SK-N-MC (cell line): ENCODE measurements around the gene AHRR.

Experiments
- DNase-seq: peaks from one replicate; pipeline ENCODE4 v3.0.0-alpha.2; 2011; ENCODE audit warnings: low read depth, low spot score
- H3K27ac ChIP-seq: fragments of 200-600 bp; sonication (generic); 2 replicates; pipeline ENCODE4 v1.5.1; 2016; ENCODE audit warnings: mixed run types
- H3K36me3 ChIP-seq: fragments of 200-600 bp; sonication (generic); 2 replicates; pipeline ENCODE4 v1.6.1; 2017; ENCODE audit warnings: antibody characterized with exemption, low read length, mixed read lengths; ENCODE audit not compliant: insufficient read depth
- H3K4me3 ChIP-seq: fragments of 200-600 bp; sonication (generic); 2 replicates; pipeline ENCODE4 v1.5.1; 2016
- H3K9ac ChIP-seq: fragments of 200-600 bp; sonication (generic); 2 replicates; pipeline ENCODE4 v1.8.0; 2017; ENCODE audit warnings: mixed run types, mixed read lengths; ENCODE audit not compliant: insufficient read length
- H3K9me3 ChIP-seq: fragments of 200-600 bp; sonication (generic); 2 replicates; pipeline ENCODE4 v1.6.1; 2017; ENCODE audit warnings: low read depth, mild to moderate bottlenecking, antibody characterized with exemption, low read length, moderate library complexity, mixed read lengths
- EZH2 ChIP-seq: fragments of 200-600 bp; sonication (generic); IDR thresholded peaks from one replicate; pipeline ENCODE4 v1.6.1; 2017; ENCODE audit warnings: antibody characterized with exemption
- FOXP2 ChIP-seq: optimal IDR thresholded peaks from 2 replicates; pipeline ENCODE3; 2011; ENCODE audit warnings: mild to moderate bottlenecking, moderate library complexity; ENCODE audit not compliant: insufficient read depth; ENCODE audit errors: extremely low read length, control extremely low read depth
- POLR2AphosphoS5 ChIP-seq: IDR thresholded peaks from 2 replicates; pipeline ENCODE4 v1.6.1; 2012; ENCODE audit warnings: mild to moderate bottlenecking, low read depth, low read length, borderline replicate concordance

The AHRR gene

GRCh38 chr5:355958-356357, 34.4 kb downstream of the AHRR start:
- Histone ChIP-seq H3K9me3 (no peaks in the 10 kb centered on the region), H3K4me3 (no peak overlapping the region), H3K36me3 (peaks cover 36% of the 10 kb centered on the region), H3K27ac (peak overlapping the region; percentile 82), H3K9ac (peak overlapping the region; percentile 33)
- no peak for DNase-seq
- TF ChIP-seq POLR2AphosphoS5 = no peak
- TF ChIP-seq EZH2 = no peak
- TF ChIP-seq FOXP2 = no peak

DNA sequence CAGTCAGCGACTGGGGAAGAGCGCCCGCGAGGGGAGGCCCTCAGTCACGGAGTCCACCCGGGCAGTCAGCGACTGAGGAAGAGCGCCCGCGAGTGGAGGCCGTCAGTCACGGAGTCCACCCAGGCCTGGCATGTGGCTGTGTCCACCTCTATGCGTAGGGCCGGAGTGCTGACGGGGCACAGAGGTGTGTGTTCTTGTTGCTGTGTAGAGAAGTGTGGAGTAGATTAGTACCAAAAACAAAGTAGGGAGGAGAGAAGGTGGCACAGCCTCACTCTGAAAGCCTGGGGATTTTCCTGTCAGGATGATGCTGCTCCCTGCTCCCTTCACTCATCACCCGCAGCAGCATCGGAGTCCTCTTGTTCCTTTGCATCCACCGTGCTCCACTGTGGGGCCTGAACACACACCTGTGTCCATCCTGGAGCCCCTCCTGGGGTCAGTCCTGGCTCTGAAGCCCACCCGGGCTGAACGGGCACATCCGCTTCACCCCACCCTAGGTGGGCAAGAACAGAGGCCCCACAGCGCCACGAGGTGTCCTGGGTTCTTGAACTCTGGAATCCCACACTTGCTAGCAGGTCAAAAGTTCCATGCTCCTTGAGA, 37.9 kb downstream of the AHRR start:
- no peaks in the 10 kb centered on the region for H3K9me3 ChIP-seq
- peaks cover 57% of the 10 kb centered on the region for H3K36me3 ChIP-seq
- DNase-seq = no peak
- H3K27ac ChIP-seq = no peak overlapping the region
- TF ChIP-seq POLR2AphosphoS5 = no peak
- no peak for TF ChIP-seq FOXP2
- TF ChIP-seq EZH2 = no peak
- H3K4me3 ChIP-seq = no peak overlapping the region
- H3K9ac ChIP-seq = no peak overlapping the region

GRCh38 chr5:360257-361027, 38.9 kb downstream of the AHRR start:
- no peak overlapping the region for H3K27ac ChIP-seq
- TF ChIP-seq EZH2 (no peak), FOXP2 (no peak), POLR2AphosphoS5 (no peak)
- DNase-seq = no peak
- no peak overlapping the region for H3K9ac ChIP-seq
- no peaks in the 10 kb centered on the region for H3K9me3 ChIP-seq
- no peak overlapping the region for H3K4me3 ChIP-seq
- peaks cover 65% of the 10 kb centered on the region for H3K36me3 ChIP-seq

GRCh38 chr5:362189-362588, 40.7 kb downstream of the AHRR start:
- no peak overlapping the region for H3K9ac ChIP-seq
- H3K4me3 ChIP-seq = no peak overlapping the region
- H3K9me3 ChIP-seq = no peaks in the 10 kb centered on the region
- H3K36me3 ChIP-seq = peaks cover 68% of the 10 kb centered on the region
- no peak overlapping the region for H3K27ac ChIP-seq
- TF ChIP-seq FOXP2 = no peak
- no peak for TF ChIP-seq POLR2AphosphoS5
- TF ChIP-seq EZH2 = no peak
- DNase-seq = no peak

- no peak for TF ChIP-seq EZH2
- no peak for TF ChIP-seq FOXP2
- TF ChIP-seq POLR2AphosphoS5 = no peak
Measured at GRCh38 chr5:362978-363765, 41.7 kb downstream of the AHRR start.

GRCh38 chr5:364497-364896, 43.0 kb downstream of the AHRR start:
- Histone ChIP-seq H3K9ac (no peak overlapping the region), H3K36me3 (peaks cover 74% of the 10 kb centered on the region), H3K27ac (no peak overlapping the region), H3K4me3 (no peak overlapping the region), H3K9me3 (no peaks in the 10 kb centered on the region)
- TF ChIP-seq POLR2AphosphoS5 (no peak), FOXP2 (no peak), EZH2 (no peak)
- DNase-seq = no peak

More at GRCh38 chr5:362978-363765, 41.7 kb downstream of the AHRR start:
- DNase-seq = no peak
- Histone ChIP-seq H3K9me3 (no peaks in the 10 kb centered on the region), H3K9ac (no peak overlapping the region), H3K27ac (no peak overlapping the region), H3K36me3 (peaks cover 76% of the 10 kb centered on the region), H3K4me3 (no peak overlapping the region)

GRCh38 chr5:366541-367357, 45.2 kb downstream of the AHRR start:
- DNase-seq = no peak
- no peak for TF ChIP-seq FOXP2
- TF ChIP-seq EZH2 = no peak
- H3K9me3 ChIP-seq = no peaks in the 10 kb centered on the region
- H3K36me3 ChIP-seq = peaks cover 52% of the 10 kb centered on the region
- H3K9ac ChIP-seq = no peak overlapping the region
- H3K27ac ChIP-seq = no peak overlapping the region
- no peak overlapping the region for H3K4me3 ChIP-seq

DNA sequence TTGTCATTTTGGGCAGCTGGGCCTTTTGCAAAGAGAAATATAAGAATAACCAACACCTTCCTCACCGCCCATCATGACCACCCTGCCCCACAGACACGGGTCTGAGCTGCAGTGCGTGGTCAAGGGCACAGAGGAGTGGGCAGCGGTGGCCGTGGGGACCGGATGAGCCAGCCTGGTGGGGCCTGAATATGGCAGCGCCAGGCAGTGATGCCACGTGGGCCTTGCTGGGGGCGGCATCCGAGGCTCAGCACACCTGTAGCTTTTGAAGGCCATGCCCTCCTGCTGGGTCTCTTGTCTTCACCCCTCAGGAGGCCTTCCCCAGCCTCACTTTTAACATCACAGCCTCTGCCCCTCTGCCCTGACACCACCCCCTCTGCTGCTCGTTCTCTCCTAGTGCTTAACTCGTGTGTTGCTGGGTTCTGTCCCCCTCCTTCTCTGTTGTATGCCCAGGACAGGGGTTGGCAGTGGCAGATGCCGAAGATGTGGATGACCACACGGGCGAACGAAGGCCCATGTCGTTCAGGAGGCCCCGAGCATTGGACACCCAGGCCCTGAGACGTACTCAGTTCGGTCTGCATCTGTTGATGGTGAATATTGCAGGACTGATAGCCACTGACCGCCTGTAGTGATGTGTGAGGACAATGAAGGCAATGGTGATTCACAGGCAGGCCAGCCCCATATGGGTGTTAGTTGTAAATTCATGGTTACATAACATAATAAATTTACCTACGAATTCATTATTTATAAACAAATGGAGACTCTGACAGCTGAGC, 46.0 kb downstream of the AHRR start:
- no peak overlapping the region for H3K27ac ChIP-seq
- TF ChIP-seq EZH2 (no peak), FOXP2 (no peak), POLR2AphosphoS5 (no peak)
- DNase-seq = no peak
- no peaks in the 10 kb centered on the region for H3K9me3 ChIP-seq
- peaks cover 44% of the 10 kb centered on the region for H3K36me3 ChIP-seq
- no peak overlapping the region for H3K4me3 ChIP-seq
- H3K9ac ChIP-seq = no peak overlapping the region
